Smooth muscle cell (in vitro differentiated cells): Measurements from ENCODE around the gene HDLBP. TPM values are rescaled to one million over a fixed set of nuclear protein-coding genes. Genes with fewer than 3 reads are reported as not detected.

Experiments
- DNase-seq: peaks from one replicate; lab custom pipeline; 2025; ENCODE audit not compliant: unreplicated experiment; lab: John Stamatoyannopoulos, UW
- H2AFZ ChIP-seq: fragments of 200-600 bp; sonication (generic); 2 replicates; pipeline ENCODE4 v1.6.0; 2016; ENCODE audit warnings: antibody characterized with exemption, low read depth, mild to moderate bottlenecking
- H3F3A ChIP-seq: fragments of 200-600 bp; sonication (generic); 2 replicates; pipeline ENCODE4 v1.6.0; 2017; ENCODE audit warnings: antibody characterized with exemption, low read depth
- H3K27ac ChIP-seq: fragments of 200-600 bp; sonication (generic); 2 replicates; pipeline ENCODE4 v1.5.1; 2016; ENCODE audit warnings: low read depth, mild to moderate bottlenecking
- H3K27me3 ChIP-seq: fragments of 200-600 bp; sonication (generic); 2 replicates; pipeline ENCODE4 v1.6.1; 2016; ENCODE audit warnings: low read depth, mild to moderate bottlenecking
- H3K36me3 ChIP-seq: fragments of 200-600 bp; sonication (generic); 2 replicates; pipeline ENCODE4 v1.5.1; 2016; ENCODE audit warnings: low read depth
- H3K4me1 ChIP-seq: fragments of 200-600 bp; sonication (generic); 2 replicates; pipeline ENCODE4 v1.5.1; 2016; ENCODE audit warnings: low read depth
- H3K4me2 ChIP-seq: fragments of 200-600 bp; sonication (generic); 2 replicates; pipeline ENCODE4 v1.6.0; 2016; ENCODE audit warnings: mild to moderate bottlenecking
- H3K4me3 ChIP-seq: fragments of 200-600 bp; sonication (generic); 2 replicates; pipeline ENCODE4 v1.5.1; 2016; ENCODE audit warnings: mild to moderate bottlenecking
- H3K79me2 ChIP-seq: fragments of 200-600 bp; sonication (generic); 2 replicates; pipeline ENCODE4 v1.6.0; 2016; ENCODE audit warnings: low read depth, mild to moderate bottlenecking
- H3K9ac ChIP-seq: fragments of 200-600 bp; sonication (generic); 2 replicates; pipeline ENCODE4 v1.6.0; 2016; ENCODE audit warnings: low read depth
- H3K9me3 ChIP-seq: fragments of 200-600 bp; sonication (generic); replicated peaks from 2 replicates; pipeline ENCODE4 v1.5.1; 2016; ENCODE audit warnings: low read depth
- H4K20me1 ChIP-seq: fragments of 200-600 bp; sonication (generic); 2 replicates; pipeline ENCODE4 v1.6.0; 2016; ENCODE audit warnings: low read depth
- CTCF ChIP-seq: fragments of 200-600 bp; sonication (generic); IDR thresholded peaks from 2 replicates; pipeline ENCODE4 v1.5.1; 2017; ENCODE audit warnings: borderline replicate concordance, mild to moderate bottlenecking, antibody characterized with exemption; ENCODE audit not compliant: insufficient read depth, poor library complexity, severe bottlenecking
- WGBS: methylation state at CpG from one replicate; pipeline ENCODE4 v1.1.7; 2016; ENCODE audit warnings: low lambda C conversion rate; 5-methylcytosine and 5-hydroxymethylcytosine counted together
- polyA plus RNA-seq: library from polyadenylated mRNA; unstranded; fragments of >200 nt; fragmentation: Nextera tagmentation; extraction: Ambion mirVana; gene quantifications from 2 replicates; pipeline ENCODE4 v1.2.1, GENCODE V29; 2016
- total RNA-seq: library from RNA; depleted of rRNA; stranded (reverse); fragments of >200 nt; gene quantifications from 2 replicates; pipeline ENCODE4 v1.2.3, GENCODE V29; 2014

Gene HDLBP
- total and polyA plus RNA-seq, 2 experiments from 2014 or later: 504 to 545 TPM

- Histone ChIP-seq H3K4me1 (peaks cover 5% of the 10 kb centered on the region), H3K36me3 (no peaks in the 10 kb centered on the region), H3K9ac (peak overlapping the region; percentile 52), H3K27ac (peak overlapping the region; percentile 41), H3K4me3 (peak overlapping the region; percentile 46), H4K20me1 (peaks cover 12% of the 10 kb centered on the region), H2AFZ (no peak overlapping the region), H3K27me3 (no peaks in the 10 kb centered on the region), H3K9me3 (no peaks in the 10 kb centered on the region), H3F3A (no peaks in the 10 kb centered on the region), H3K79me2 (peaks cover 7% of the 10 kb centered on the region), H3K4me2 (peak overlapping the region; percentile 82)
- DNase-seq: peak; percentile 60
- WGBS: 2% methylated on average over 57 of the region's 77 CpGs
- TF ChIP-seq CTCF: no peak
Observed at GRCh38 chr2:241217320-241218031, 98.0 kb downstream of the HDLBP start.

GRCh38 chr2:241216211-241216761, 99.2 kb downstream of the HDLBP start:
- H4K20me1 ChIP-seq: peaks cover 2% of the 10 kb centered on the region
- peaks cover 7% of the 10 kb centered on the region for H3K79me2 ChIP-seq
- H3K4me3 ChIP-seq: no peak overlapping the region
- peaks cover 5% of the 10 kb centered on the region for H3K4me1 ChIP-seq
- H3K27ac ChIP-seq: no peak overlapping the region
- H3K36me3 ChIP-seq: no peaks in the 10 kb centered on the region
- H3F3A ChIP-seq: no peaks in the 10 kb centered on the region
- H2AFZ ChIP-seq: no peak overlapping the region
- no peak for TF ChIP-seq CTCF
- peak overlapping the region; percentile 12 for H3K4me2 ChIP-seq
- H3K27me3 ChIP-seq: no peaks in the 10 kb centered on the region
- no peaks in the 10 kb centered on the region for H3K9me3 ChIP-seq
- no peak overlapping the region for H3K9ac ChIP-seq
- 52% methylated on average over 14 of the region's 14 CpGs for WGBS
- DNase-seq: no peak

GRCh38 chr2:241215421-241215820, 100.1 kb downstream of the HDLBP start:
- H3K4me3 ChIP-seq: no peak overlapping the region
- peaks cover 5% of the 10 kb centered on the region for H3K4me1 ChIP-seq
- no peaks in the 10 kb centered on the region for H4K20me1 ChIP-seq
- H3K9me3 ChIP-seq: no peaks in the 10 kb centered on the region
- H3K27ac ChIP-seq: no peak overlapping the region
- no peaks in the 10 kb centered on the region for H3K27me3 ChIP-seq
- H2AFZ ChIP-seq: no peak overlapping the region
- WGBS: 81% methylated on average over 9 of the region's 9 CpGs
- no peak overlapping the region for H3K9ac ChIP-seq
- H3F3A ChIP-seq: no peaks in the 10 kb centered on the region
- H3K4me2 ChIP-seq: no peak overlapping the region
- H3K36me3 ChIP-seq: no peaks in the 10 kb centered on the region
- no peak for DNase-seq
- no peak for TF ChIP-seq CTCF
- H3K79me2 ChIP-seq: peaks cover 5% of the 10 kb centered on the region
